Central memory CD8-positive, alpha-beta T cell (primary cell): ENCODE data around the gene SLC25A38.
A peak's percentile ranks its signal among the peaks of the same experiment; 100 is the strongest.

Source experiments
- ATAC-seq: fragments of 150-1000 bp; cut with Tn5 transposase; replicated peaks from 2 replicates; pipeline ENCODE4 v1.10.0; 2022; ENCODE audit warnings: mild to moderate bottlenecking, moderate FRiP score, moderate number of reproducible peaks; ENCODE audit not compliant: poor library complexity, severe bottlenecking; ENCODE audit errors: extremely low read depth
- DNase-seq, 2 donors: peaks; one replicate each; pipeline ENCODE4 v3.0.0; 2021; ENCODE audit warnings: low spot score in 2 of 2
- H3K27ac Mint-ChIP-seq: one replicate; pipeline ENCODE4 v1.8.0; 2022; ENCODE audit warnings: low read depth, mild to moderate bottlenecking, moderate library complexity, mixed read lengths
- H3K27me3 Mint-ChIP-seq: one replicate; pipeline ENCODE4 v1.8.0; 2022; ENCODE audit warnings: mixed read lengths
- H3K36me3 Mint-ChIP-seq: one replicate; pipeline ENCODE4 v1.8.0; 2022; ENCODE audit warnings: mild to moderate bottlenecking, moderate library complexity, mixed read lengths; ENCODE audit not compliant: insufficient read depth
- H3K4me1 Mint-ChIP-seq: one replicate; pipeline ENCODE4 v1.8.0; 2022; ENCODE audit warnings: mixed read lengths
- H3K4me3 Mint-ChIP-seq: one replicate; pipeline ENCODE4 v1.8.0; 2022; ENCODE audit warnings: mild to moderate bottlenecking, moderate library complexity, mixed read lengths
- H3K9me3 Mint-ChIP-seq: one replicate; pipeline ENCODE4 v1.8.0; 2022; ENCODE audit warnings: mixed read lengths

SLC25A38 gene, protein sequence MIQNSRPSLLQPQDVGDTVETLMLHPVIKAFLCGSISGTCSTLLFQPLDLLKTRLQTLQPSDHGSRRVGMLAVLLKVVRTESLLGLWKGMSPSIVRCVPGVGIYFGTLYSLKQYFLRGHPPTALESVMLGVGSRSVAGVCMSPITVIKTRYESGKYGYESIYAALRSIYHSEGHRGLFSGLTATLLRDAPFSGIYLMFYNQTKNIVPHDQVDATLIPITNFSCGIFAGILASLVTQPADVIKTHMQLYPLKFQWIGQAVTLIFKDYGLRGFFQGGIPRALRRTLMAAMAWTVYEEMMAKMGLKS

DNA sequence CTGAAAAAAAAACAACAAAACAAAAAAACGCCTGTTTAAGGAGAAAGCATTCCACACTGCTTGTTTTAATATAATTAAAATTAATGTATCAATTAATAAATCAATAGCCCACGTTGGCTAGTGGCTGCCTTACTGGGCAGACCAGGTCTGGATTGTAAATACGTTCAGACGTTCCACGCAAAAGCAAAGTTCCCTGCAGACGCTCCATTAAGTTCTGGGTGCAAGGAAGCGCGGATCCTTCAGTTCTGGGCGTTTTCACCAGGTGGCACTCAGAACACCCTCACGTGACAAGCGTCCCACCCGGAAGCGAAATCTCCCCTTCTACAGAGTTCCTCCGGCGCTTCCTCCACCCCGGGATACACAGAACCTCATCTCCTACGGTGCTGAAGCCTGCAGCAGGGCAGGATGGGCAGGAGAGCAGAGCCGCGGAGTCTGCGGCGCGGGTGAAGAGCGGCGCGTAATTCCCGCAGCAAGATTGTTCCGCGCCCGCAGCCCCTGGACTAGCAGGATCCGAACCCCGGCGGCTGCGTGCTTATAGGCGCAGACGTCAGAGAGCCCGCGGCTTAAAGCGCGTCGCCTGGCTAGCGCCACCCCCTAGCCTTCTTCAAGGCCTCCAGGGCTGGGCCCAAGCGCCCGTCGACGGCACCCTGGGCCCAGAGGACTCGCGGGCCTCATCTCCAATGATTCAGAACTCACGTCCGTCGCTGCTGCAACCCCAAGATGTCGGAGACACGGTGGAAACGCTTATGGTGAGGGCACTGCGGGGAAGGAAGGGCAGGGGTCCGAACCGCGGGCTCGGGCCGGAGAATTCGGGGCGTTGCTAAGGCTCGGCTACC, at the start of gene SLC25A38:
Gene SLC25A38, plus strand, starts transcription at position 326 of the 836 bp plus-strand sequence. Its CDS starts 355 bp downstream, at position 681.
- H3K9me3 Mint-ChIP-seq: no peaks in the 10 kb centered on the region
- peak within 1 kb of the TSS; percentile 97 for H3K4me3 Mint-ChIP-seq
- ATAC-seq (peak; percentile 90), DNase-seq (peak; percentile 67 to 77)
- peaks cover 44% of the 10 kb centered on the region for H3K4me1 Mint-ChIP-seq
- no peaks in the 10 kb centered on the region for H3K27me3 Mint-ChIP-seq
- peaks cover 16% of the 10 kb centered on the region for H3K36me3 Mint-ChIP-seq
- H3K27ac Mint-ChIP-seq: peak within 1 kb of the TSS; percentile 99

DNA sequence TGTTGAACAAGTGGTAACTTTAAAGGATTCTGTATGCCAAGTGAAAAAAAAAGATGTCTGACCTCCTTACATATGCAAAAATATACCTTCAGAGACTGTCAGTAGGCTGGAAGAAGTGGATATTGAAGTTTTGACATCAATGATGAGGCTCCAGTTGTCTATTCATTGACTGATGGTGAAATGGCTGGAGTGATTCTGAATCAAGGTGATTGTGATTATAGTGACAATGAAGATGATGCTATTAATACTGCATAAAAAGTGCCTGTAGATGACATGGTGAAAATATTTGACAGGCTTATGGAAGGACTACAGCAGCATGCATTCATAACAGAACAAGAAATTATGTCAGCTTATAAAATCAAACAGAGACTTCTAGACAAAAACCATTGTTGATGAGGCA, 49.6 kb upstream of the SLC25A38 start:
- Mint-ChIP-seq H3K4me1 (peaks cover 6% of the 10 kb centered on the region), H3K27ac (no peak overlapping the region), H3K27me3 (peaks cover 13% of the 10 kb centered on the region), H3K4me3 (no peak overlapping the region), H3K36me3 (no peaks in the 10 kb centered on the region), H3K9me3 (no peaks in the 10 kb centered on the region)
- DNase-seq: no peak
- no peak for ATAC-seq

DNA sequence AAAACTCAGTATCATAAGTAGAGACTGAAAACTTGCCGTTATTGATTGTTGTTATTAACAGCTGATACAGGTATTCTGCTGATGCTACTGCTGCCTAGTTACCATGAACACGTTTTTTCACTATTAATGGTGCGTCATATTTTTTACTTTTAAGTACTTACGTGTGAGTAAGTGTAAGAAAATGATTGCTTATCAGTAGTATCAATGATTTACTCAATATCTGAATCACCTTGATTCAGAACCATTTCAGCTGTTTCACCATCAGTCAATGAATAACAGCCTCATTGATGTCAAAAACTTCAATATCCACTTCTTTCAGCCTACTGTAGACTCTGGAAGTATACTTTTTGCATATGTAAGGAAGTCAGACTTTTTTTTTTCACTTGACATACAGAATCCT, 49.0 kb upstream of the SLC25A38 start:
- Mint-ChIP-seq H3K4me3 (no peak overlapping the region), H3K27ac (no peak overlapping the region), H3K27me3 (peaks cover 13% of the 10 kb centered on the region), H3K36me3 (no peaks in the 10 kb centered on the region), H3K4me1 (peaks cover 6% of the 10 kb centered on the region), H3K9me3 (no peaks in the 10 kb centered on the region)
- ATAC-seq: no peak
- no peak for DNase-seq

DNA sequence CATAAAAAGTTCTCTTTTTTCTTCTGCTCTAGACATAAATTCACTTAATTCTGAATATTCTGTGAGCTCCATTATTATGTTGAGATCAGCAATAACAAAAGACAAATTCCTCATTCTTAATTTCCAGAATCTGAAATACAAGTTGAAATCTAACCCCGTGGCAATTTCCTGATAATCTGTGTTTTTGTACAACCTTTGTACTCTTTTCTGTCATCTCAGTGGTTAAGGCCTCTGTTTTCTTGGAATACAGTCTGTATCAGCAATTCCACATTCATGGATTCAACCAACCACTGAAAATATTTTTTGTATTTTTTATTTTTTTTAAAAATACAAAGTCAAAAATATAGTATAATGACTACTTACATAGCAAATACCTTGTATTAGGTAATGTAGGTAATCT, 45.0 kb upstream of the SLC25A38 start:
- ATAC-seq (no peak), DNase-seq (no peak)
- peaks cover 3% of the 10 kb centered on the region for H3K4me1 Mint-ChIP-seq
- H3K9me3 Mint-ChIP-seq: no peaks in the 10 kb centered on the region
- H3K27me3 Mint-ChIP-seq: peaks cover 13% of the 10 kb centered on the region
- no peak overlapping the region for H3K27ac Mint-ChIP-seq
- no peaks in the 10 kb centered on the region for H3K36me3 Mint-ChIP-seq
- H3K4me3 Mint-ChIP-seq: no peak overlapping the region

DNA sequence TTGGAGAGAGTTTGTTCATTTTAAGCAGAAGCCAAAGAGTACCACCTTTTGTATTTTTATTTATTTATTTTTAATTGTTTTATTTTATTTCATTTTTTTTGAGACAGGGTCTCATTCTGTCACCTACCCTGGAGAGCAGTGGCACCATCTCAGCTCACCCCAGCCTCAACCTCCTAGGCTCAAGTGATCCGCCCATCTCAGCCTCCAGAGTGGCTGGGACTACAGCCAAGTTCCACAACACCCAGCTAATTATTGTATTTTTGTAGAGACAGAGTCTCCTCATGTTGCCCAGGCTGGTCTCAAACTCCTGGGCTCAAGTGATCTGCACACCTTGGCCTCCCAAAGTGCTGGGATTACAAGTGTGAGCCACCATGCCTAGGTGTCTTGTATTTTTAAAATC, 44.1 kb upstream of the SLC25A38 start:
- no peak for DNase-seq
- ATAC-seq: no peak

DNA sequence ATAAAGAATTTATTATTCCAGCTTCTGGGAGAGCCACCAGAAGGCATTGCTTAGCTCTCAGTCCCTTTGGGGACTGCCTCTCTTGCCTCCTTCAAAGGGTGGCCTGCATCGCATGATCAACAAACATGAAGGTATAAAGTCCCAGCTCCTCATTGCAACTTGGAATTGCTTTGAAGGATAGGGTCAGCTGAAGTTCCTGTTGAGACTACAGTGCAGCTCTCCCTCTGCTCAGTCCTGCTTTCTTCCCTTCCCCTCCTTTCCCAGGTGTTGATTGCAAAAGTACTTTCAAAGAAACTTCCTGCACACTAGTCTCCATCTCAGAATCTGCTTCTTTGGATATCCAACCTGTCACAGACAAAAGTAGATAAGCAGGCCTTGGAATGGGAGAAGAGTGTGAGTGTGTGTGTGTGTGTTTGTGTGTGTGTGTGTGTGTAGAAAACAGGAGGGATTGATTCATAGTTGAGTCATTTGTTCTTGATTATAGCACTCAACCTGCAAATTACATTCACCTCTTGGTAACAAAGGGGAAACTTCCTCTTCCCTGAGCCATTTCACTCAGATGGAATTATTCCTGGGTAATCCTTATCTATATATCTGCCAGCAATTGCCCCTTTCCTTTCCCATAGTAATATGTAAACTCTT, 40.0 kb upstream of the SLC25A38 start:
- H3K36me3 Mint-ChIP-seq: no peaks in the 10 kb centered on the region
- ATAC-seq: no peak

More for the DNA sequence above, 44.1 kb upstream of the SLC25A38 start:
- H3K36me3 Mint-ChIP-seq: no peaks in the 10 kb centered on the region
- H3K27me3 Mint-ChIP-seq: peaks cover 13% of the 10 kb centered on the region
- no peaks in the 10 kb centered on the region for H3K9me3 Mint-ChIP-seq
- H3K4me3 Mint-ChIP-seq: no peak overlapping the region
- H3K27ac Mint-ChIP-seq: no peak overlapping the region
- no peaks in the 10 kb centered on the region for H3K4me1 Mint-ChIP-seq

DNA sequence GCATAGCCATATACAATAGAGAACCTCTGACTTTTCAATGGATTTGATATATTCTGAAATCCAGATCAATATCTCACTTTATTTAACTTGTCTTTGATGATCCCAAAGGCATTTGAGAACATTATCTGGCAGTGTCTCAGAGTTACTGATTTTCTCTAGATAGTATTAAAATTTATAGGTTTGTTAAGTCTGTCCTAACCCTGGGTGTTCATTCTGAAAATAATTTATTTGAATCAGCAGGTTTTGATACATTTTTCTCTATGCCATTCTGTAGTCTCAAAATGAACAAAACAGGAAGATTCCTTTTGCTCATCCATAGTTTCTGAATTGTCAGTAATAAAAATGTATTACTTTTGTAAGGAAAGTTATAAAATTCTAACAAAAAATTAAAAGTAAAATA, 39.4 kb upstream of the SLC25A38 start:
- no peak for ATAC-seq
- Mint-ChIP-seq H3K27me3 (no peaks in the 10 kb centered on the region), H3K27ac (no peak overlapping the region), H3K4me3 (no peak overlapping the region), H3K4me1 (no peaks in the 10 kb centered on the region), H3K9me3 (no peaks in the 10 kb centered on the region), H3K36me3 (no peaks in the 10 kb centered on the region)
- DNase-seq: no peak

More for the DNA sequence above, 40.0 kb upstream of the SLC25A38 start:
- no peaks in the 10 kb centered on the region for H3K9me3 Mint-ChIP-seq
- H3K4me3 Mint-ChIP-seq: no peak overlapping the region
- no peaks in the 10 kb centered on the region for H3K27me3 Mint-ChIP-seq
- DNase-seq: no peak
- H3K27ac Mint-ChIP-seq: no peak overlapping the region
- no peaks in the 10 kb centered on the region for H3K4me1 Mint-ChIP-seq

DNA sequence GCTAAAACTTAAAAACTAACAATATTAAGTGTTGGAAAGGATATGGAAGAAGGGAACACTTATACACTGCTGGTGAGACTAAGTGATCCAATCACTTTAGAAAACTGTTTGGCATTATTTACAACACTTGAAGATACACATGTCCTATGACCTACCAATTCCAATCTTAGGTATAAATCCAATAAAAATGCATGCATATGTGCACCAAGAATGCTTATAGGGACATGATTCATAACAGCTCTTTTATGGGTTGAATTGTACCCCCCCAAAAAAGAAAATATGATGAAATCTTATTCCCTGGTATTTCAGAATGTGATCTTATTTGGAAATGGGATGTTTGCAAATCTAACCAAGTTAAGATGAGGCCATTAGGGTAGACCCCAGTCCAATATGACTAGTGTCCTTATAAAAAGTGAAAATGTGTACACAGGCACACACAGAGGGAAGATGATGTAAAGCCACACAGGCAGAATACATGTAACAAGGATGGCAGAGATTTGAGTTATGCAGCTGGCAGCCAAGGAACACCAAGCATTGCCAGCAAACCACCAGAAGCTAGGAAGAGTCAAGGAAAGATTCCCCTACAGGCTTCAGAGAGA, 38.3 kb upstream of the SLC25A38 start:
- no peak for ATAC-seq
- H3K27ac Mint-ChIP-seq: no peak overlapping the region

DNA sequence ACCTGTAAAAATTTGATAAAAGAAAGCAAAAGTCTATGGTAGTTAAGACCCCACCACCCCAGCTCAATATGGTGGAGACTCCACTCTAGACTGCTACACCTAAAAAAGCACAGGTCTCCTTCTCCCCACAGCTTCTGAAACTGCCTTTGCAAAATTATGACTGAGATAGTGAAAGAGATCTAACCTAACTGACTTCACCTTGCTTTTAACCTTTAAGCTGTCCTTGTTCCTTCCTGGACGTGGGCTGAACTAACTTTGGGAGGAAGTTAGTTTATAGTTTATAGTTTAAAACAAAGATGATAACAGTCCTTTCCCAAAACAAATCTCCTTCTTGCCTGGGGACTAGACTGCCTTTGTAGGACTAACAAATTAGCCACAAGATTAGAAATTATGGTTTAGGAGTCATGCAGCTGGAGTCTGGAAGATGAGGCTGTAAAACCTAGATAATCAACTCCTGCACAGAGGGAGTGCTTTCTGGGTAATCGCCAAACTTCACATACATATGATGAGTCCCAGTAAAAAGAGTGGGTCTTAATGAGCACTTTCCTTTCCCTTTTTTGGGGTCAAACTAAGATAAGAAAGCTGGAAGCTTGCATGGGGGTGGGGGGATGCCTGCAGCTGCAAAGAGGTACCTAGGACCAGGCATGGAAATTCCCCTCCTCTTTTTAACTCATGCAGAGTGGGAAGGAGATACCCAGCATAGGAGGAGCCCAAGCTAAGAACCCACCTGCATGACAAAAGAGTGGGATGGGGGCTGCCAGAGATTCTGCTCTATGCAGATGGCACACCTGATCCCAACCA, 36.2 kb upstream of the SLC25A38 start:
- no peak overlapping the region for H3K27ac Mint-ChIP-seq
- H3K27me3 Mint-ChIP-seq: no peaks in the 10 kb centered on the region
- ATAC-seq (no peak), DNase-seq (no peak)
- no peaks in the 10 kb centered on the region for H3K9me3 Mint-ChIP-seq
- no peak overlapping the region for H3K4me3 Mint-ChIP-seq
- H3K36me3 Mint-ChIP-seq: no peaks in the 10 kb centered on the region
- no peaks in the 10 kb centered on the region for H3K4me1 Mint-ChIP-seq

More for the DNA sequence above, 38.3 kb upstream of the SLC25A38 start:
- Mint-ChIP-seq H3K4me3 (no peak overlapping the region), H3K27me3 (no peaks in the 10 kb centered on the region), H3K36me3 (no peaks in the 10 kb centered on the region), H3K9me3 (no peaks in the 10 kb centered on the region), H3K4me1 (no peaks in the 10 kb centered on the region)
- no peak for DNase-seq

DNA sequence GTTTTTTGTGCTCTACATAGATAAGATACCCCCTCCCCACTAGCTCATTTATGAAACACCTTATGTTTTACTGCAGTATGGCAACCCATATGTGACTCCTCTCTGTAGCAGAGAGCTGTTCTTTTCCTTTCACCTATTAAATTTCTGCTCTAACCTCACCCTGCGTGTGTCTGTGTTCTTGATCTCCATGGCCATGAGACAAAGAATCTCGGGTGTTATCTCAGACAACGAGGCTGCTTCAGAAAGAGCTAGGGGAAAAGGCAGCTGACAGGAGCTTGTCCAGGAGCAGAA, 35.6 kb upstream of the SLC25A38 start:
- no peak for ATAC-seq
- Mint-ChIP-seq H3K9me3 (no peaks in the 10 kb centered on the region), H3K4me1 (no peaks in the 10 kb centered on the region), H3K4me3 (no peak overlapping the region), H3K36me3 (no peaks in the 10 kb centered on the region), H3K27me3 (no peaks in the 10 kb centered on the region), H3K27ac (no peak overlapping the region)
- no peak for DNase-seq

DNA sequence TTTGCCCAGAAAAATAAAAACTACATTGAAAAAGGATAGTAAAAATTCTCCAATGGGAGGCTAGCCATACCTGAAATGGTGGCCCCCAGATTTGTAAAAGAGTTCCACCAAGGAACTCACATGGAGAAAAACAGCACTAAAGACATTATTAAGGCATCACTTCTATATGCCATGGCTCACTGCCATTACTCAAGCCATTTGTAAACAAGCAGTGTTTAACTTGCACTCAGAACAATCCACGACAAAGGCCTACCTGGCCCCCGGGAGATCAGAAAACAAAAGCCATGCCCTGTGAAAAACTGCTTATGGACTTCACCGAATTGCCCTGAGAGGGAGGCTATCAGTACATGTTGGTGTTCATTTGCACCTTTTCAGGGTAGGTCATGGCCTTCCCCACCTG, 34.1 kb upstream of the SLC25A38 start:
- Mint-ChIP-seq H3K27me3 (no peaks in the 10 kb centered on the region), H3K9me3 (no peaks in the 10 kb centered on the region), H3K4me1 (no peaks in the 10 kb centered on the region), H3K27ac (peak overlapping the region; percentile 10), H3K36me3 (no peaks in the 10 kb centered on the region), H3K4me3 (no peak overlapping the region)
- DNase-seq (no peak), ATAC-seq (no peak)

DNA sequence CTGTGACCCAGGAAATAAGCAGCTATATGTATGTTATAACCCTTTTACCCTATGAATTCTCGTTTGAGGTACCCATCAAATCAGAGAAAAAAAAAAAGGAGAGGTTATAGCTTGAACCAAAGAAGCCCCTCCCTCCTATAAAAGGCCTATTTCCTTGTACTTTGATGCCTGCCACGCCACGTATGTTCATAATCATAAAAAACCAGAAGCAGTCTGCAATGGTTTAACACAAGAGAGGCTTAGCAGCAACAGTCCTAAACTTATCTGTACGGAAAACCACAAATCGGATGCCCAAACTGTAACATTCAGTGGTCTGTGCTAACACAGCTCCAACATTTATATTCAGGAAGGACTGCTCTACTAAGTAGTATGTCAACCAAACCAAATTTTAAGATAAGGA, 32.5 kb upstream of the SLC25A38 start:
- DNase-seq (no peak), ATAC-seq (no peak)
- Mint-ChIP-seq H3K36me3 (no peaks in the 10 kb centered on the region), H3K27ac (no peak overlapping the region), H3K9me3 (no peaks in the 10 kb centered on the region), H3K4me1 (no peaks in the 10 kb centered on the region), H3K4me3 (no peak overlapping the region), H3K27me3 (peaks cover 10% of the 10 kb centered on the region)
